HG03196 (cell line): ENCODE results near the gene TBCEL.
"Not testable (repeated sequence)": the region's sequence is repeated elsewhere in the genome, so short reads cannot be mapped to it uniquely, and the experiment has no call there.

ENCODE experiments used
- ATAC-seq: cut with Tn5 transposase; IDR thresholded peaks from one replicate; pipeline ENCODE4 v1.9.1; 2021; ENCODE audit not compliant: unreplicated experiment

The TBCEL gene, protein sequence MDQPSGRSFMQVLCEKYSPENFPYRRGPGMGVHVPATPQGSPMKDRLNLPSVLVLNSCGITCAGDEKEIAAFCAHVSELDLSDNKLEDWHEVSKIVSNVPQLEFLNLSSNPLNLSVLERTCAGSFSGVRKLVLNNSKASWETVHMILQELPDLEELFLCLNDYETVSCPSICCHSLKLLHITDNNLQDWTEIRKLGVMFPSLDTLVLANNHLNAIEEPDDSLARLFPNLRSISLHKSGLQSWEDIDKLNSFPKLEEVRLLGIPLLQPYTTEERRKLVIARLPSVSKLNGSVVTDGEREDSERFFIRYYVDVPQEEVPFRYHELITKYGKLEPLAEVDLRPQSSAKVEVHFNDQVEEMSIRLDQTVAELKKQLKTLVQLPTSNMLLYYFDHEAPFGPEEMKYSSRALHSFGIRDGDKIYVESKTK

GRCh38 chr11:121023848-121024751 is at the start of gene TBCEL:
Gene TBCEL (plus strand): TSS chr11:121024102. CDS start chr11:121045691, 21,589 bp downstream.
- ATAC-seq = peak; percentile 91

- no peak for ATAC-seq
These were observed 49.4 kb upstream of the TBCEL start for GRCh38 chr11:120974466-120974865.

DNA sequence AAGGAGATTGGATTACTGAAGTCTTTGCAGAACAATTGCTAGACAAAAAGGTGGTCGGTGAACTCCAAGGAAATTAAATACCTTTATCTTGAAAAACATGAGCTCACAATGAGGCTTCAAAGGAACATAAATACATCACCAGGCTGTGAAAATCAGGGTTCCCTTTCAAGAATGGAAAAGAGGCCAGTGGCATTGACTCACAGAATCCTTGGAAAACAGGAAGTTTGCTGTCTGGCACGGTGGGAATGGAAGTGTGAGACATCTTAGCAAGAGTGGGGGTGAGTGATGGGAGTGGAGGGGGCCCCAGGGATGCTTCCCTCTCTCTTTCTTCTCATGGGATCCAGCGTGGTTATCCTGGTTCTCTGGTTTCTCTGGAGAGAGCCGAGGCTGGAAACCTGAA is 48.9 kb upstream of the TBCEL start:
- no peak for ATAC-seq

- ATAC-seq = no peak
These were observed 46.4 kb upstream of the TBCEL start for GRCh38 chr11:120977266-120978137.

GRCh38 chr11:120978701-120979100 is 45.2 kb upstream of the TBCEL start:
- ATAC-seq = no peak

- ATAC-seq = no peak
These were observed 38.0 kb upstream of the TBCEL start for GRCh38 chr11:120985718-120986569.

DNA sequence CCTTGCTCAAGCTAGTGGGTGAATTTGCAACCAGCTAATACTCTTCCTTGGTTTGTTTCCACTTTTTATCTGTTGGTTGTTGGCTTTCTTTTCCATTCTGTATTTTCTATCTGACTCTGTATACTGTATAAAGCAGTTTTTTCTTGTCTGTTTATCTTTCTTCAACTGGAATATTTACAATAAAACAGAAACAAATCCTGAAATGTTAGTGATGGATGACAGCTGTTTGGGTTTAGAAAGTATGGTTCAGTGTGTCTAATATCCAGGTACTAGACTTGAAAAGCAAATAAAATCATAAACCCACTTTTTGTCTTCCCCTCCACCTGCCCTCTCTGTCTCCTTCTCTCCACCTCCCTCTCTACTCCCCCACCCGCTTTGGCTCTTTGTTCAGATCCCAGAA is 35.3 kb upstream of the TBCEL start:
- no peak for ATAC-seq

GRCh38 chr11:120991830-120992686 is 31.8 kb upstream of the TBCEL start:
- no peak for ATAC-seq

DNA sequence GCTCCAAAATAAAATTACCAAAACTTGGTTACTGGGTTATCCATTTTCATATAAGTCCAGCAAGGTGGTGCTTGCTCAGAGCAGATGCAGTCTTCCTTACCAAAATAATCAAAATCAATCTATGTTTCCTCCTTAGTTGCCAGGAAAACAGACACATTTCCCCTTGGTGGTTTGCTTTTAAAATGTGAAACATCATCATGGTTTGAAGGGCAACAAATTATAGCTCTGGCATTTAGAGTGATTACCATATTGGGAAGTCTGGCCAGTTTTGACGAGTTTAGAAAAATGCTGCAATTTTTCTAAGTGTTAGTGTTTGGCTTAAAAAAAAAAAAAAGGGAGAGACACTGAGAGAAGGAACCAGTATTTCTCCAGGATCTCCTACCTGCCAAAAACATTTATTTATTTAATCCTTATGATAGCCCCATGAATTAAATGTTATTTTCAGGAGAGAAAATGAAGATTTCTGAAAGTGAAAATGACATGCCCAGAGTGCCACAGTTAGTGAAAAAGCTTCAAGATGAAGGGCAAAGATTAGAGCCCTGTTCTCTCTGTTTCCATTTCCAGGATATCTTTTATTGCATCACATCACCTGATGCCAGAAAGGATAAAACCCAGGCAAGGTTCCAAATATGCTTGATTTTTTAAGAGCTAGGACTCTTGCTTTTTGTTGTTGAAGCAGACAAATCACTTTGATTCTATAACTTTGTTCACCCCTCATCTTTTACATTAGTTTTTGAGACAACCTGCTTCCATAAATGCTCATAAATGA is 29.6 kb upstream of the TBCEL start:
- ATAC-seq = no peak

DNA sequence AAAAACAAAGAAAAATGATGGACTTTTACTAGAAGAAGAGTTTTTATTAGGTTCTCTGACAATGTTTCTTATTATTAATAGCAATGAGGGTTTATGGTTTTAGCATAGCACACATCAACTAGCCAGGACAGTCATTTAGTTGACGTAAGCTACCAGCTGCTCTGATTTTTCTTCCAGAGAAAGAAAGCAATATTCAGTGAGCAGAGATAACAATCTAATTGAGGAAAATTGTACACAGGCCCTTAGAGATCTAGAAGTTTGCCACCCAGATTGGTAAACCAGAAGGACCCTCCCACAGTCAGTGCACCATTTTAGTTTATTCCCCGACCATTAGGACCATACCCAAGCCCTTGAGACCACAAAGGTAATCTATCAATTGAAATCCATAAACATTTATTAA is 28.7 kb upstream of the TBCEL start:
- no peak for ATAC-seq

GRCh38 chr11:120996973-120997372 is 26.9 kb upstream of the TBCEL start:
- no peak for ATAC-seq

GRCh38 chr11:120998581-120998980 is 25.3 kb upstream of the TBCEL start:
- ATAC-seq = no peak

DNA sequence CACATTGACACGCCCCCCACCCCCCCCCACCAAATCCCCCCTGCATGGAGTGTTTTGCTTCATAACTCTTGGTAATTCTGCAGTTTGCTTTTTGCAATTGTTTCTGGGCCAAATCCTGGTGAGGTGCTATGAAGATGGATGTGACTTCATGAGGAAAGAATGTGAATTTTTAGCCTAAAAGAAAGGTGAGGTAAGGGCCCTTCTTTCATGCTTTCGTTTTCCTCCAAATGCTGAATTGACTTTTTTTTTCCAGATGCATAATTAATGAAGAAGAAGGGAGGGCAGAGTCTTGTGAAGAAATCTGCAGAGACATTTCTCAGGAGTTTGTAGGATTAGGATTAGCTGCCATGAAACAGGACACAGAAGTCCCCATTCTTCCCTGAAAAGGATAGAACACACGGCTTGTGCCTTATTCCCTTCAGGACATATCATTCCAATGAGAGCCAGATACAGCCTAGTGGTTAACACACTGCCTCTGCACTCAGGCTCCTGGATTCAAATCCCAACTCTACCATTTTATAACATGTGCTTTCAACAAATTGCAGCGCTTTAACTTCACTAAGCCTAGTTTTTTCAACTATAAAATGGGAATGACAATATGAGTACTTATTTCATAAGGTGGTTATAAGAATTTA is 19.6 kb upstream of the TBCEL start:
- no peak for ATAC-seq

- ATAC-seq = no peak
These were observed 17.0 kb upstream of the TBCEL start for GRCh38 chr11:121006922-121007321.

DNA sequence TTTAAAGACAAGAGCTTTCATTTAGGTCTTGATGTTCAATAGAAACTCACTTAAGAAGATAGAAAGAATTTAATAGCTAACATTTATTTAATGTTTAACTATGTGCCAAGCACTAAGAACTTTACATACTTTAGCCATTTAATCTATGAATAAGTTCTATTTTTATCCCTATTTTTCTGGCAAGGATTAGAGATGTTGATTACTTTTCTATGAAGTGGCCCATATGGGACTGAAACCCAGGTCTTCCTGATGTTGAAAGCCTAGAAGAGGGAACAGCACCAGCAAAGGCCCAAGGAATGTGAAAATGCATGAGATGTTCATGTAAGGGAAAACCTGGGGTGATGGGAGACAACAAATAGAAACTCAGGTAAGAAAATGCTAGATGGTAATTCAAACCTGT is 15.4 kb upstream of the TBCEL start:
- no peak for ATAC-seq

DNA sequence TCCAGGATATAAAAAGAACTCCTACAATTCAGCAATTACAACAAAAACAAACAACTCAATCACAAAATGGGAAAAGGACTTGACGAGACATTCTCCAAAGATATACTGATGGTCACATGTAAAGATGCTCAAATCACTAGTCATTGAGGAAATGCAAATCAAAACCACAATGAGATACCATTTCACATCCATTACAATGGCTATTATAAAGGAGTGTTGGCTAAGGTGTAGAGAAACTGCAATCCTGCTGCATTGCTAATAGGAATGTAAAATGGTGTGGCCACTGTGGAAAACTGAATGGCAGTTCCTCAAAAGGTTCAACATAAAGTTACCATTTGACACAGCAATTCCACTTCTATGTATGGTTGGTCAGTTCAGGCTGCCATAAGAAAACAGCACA is 11.8 kb upstream of the TBCEL start:
- no peak for ATAC-seq

- ATAC-seq = no peak
These were observed 5.2 kb upstream of the TBCEL start for GRCh38 chr11:121018746-121019145.

DNA sequence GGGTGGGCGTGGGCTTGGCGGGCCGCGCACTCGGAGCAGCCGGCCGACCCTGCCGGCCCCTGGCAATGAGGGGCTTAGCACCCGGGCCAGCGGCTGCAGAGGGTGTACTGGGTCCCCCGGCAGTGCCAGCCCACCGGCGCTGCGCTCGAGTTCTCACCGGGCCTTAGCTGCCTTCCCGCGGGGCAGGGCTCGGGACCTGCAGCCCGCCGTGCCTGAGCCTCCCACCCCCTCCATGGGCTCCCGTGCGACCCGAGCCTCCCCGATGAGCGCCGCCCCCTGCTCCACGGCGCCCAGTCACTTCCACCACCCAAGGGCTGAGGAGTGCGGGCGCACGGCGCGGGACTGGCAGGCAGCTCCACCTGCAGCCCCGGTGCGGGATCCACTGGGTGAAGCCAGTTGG is 2.2 kb upstream of the TBCEL start:
- not testable (repeated sequence) for ATAC-seq
